Nephron (organoid): Measurements from ENCODE around the gene MAP4K3.

ENCODE experiments used
- H3K27ac Mint-ChIP-seq, 3 experiments: 2 replicates each; pipeline ENCODE4 v1.8.0; 2020; ENCODE audit warnings: mixed read lengths in 3 of 3, mild to moderate bottlenecking in 2 of 3, moderate library complexity in 1 of 3
- H3K27me3 Mint-ChIP-seq: 2 replicates; pipeline ENCODE4 v1.8.0; 2021; ENCODE audit warnings: low read depth, mild to moderate bottlenecking, moderate library complexity, mixed read lengths
- H3K36me3 Mint-ChIP-seq: 2 replicates; pipeline ENCODE4 v1.8.0; 2020; ENCODE audit warnings: low read depth, mixed read lengths
- H3K4me1 Mint-ChIP-seq: 2 replicates; pipeline ENCODE4 v1.8.0; 2020; ENCODE audit warnings: mixed read lengths
- H3K4me3 Mint-ChIP-seq, 3 experiments: 2 replicates each; pipeline ENCODE4 v1.8.0; 2020; ENCODE audit warnings: mild to moderate bottlenecking in 3 of 3, mixed read lengths in 3 of 3, moderate library complexity in 2 of 3
- H3K9me3 Mint-ChIP-seq: 2 replicates; pipeline ENCODE4 v1.8.0; 2020; ENCODE audit warnings: mixed read lengths
- TF ChIP-seq, protein P1 (sequence below), 3 experiments: fragments of 200-600 bp; sonication (generic); IDR thresholded peaks; one replicate each; pipeline ENCODE4 v1.5.0; 2021; ENCODE audit warnings: antibody characterized with exemption in 3 of 3; ENCODE audit not compliant: unreplicated experiment in 3 of 3

MAP4K3 gene

DNA sequence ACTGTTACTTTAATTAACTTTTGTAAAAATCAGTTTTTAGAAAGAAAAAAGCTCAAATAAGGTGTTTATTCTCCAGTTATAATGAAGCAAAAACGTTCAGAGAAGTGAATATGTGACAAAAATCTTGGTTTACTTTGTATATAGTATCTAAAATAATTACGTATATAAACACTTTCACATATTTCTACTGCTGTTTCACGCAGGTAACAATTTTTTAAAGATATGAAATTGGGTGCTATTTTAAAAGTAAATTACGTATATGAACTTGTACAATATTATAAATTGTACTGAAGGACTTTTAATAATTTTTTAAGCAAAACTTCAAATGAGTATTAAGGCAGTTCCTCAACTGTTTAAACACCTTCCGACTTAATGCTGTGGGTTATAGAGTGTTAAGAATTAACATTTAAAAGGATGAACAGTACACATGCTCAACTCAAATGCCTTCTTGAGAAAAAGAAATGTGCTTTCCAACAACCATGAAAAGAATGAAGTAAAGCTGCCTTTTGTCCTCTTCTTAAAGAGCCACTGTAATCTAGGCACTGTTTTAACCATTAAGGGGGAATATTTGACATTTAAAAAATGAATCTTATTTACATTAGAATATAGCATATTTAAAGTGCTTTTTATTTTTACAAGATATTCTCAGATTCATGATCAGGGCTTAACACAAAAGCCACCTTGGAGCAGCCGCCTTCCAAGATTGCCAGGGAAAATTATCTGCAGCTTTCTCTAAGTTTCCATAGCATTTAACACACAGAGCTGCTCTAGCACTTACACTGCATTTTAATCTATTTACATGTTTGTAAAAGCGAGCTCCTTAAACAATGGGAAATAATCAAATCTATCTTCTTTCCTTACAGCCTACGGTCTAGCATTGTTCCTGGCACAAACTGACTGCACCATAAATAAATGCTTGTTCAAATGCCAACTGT lies 136.8 kb downstream of the MAP4K3 start:
- Mint-ChIP-seq H3K27ac (no peak overlapping the region), H3K27me3 (no peaks in the 10 kb centered on the region), H3K4me1 (no peaks in the 10 kb centered on the region), H3K36me3 (peaks cover 29% of the 10 kb centered on the region), H3K4me3 (no peak overlapping the region), H3K9me3 (no peaks in the 10 kb centered on the region)
- TF ChIP-seq, protein P1, sequence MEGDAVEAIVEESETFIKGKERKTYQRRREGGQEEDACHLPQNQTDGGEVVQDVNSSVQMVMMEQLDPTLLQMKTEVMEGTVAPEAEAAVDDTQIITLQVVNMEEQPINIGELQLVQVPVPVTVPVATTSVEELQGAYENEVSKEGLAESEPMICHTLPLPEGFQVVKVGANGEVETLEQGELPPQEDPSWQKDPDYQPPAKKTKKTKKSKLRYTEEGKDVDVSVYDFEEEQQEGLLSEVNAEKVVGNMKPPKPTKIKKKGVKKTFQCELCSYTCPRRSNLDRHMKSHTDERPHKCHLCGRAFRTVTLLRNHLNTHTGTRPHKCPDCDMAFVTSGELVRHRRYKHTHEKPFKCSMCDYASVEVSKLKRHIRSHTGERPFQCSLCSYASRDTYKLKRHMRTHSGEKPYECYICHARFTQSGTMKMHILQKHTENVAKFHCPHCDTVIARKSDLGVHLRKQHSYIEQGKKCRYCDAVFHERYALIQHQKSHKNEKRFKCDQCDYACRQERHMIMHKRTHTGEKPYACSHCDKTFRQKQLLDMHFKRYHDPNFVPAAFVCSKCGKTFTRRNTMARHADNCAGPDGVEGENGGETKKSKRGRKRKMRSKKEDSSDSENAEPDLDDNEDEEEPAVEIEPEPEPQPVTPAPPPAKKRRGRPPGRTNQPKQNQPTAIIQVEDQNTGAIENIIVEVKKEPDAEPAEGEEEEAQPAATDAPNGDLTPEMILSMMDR (IDR thresholded peaks at IDR 0.05; ENCODE audit: unreplicated experiment in 3 of 3): no peak

DNA sequence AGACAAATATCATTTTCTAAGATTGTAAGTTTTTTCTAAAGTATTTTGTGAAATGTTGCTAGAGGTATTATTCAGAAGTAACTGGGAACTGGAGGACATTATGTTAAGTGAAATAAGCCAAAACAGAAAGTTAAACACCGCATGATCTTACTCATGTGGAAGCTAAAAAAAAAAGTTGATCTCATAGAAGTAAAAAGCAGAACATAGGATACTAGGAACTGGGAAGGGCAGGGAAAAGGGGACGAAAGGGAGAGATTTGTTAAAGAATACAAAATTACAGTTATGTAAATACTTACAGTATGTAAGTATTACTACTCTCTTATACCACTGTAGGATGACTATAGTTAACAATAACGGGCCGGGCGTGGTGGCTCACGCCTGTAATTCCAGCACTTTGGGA lies 146.7 kb downstream of the MAP4K3 start:
- no peak overlapping the region for H3K4me3 Mint-ChIP-seq
- no peaks in the 10 kb centered on the region for H3K27me3 Mint-ChIP-seq
- peaks cover 42% of the 10 kb centered on the region for H3K36me3 Mint-ChIP-seq
- TF ChIP-seq, protein P1 (IDR thresholded peaks at IDR 0.05; ENCODE audit: unreplicated experiment in 3 of 3): no peak
- H3K9me3 Mint-ChIP-seq: no peaks in the 10 kb centered on the region
- H3K4me1 Mint-ChIP-seq: no peaks in the 10 kb centered on the region
- no peak overlapping the region for H3K27ac Mint-ChIP-seq

DNA sequence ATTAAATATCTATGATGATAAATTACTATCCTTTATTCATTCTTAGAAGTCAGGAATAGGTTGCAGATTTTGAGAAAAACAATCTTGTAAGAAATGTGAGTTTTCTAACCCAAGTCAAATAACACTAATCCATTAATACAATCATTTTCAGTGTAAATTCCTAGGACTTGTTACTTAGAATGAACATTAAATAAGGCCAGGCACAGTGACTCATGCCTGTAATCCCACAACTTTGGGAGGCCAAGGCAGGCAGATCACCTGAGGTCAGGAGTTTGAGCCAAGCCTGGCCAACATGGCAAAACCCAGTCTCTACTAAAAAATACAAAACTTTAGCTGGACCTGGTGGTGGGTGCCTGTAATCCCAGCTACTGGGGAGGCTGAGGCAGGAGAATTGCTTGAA lies 147.5 kb downstream of the MAP4K3 start:
- TF ChIP-seq, protein P1 (IDR thresholded peaks at IDR 0.05; ENCODE audit: unreplicated experiment in 3 of 3): no peak
- no peak overlapping the region for H3K27ac Mint-ChIP-seq
- H3K4me1 Mint-ChIP-seq: no peaks in the 10 kb centered on the region

DNA sequence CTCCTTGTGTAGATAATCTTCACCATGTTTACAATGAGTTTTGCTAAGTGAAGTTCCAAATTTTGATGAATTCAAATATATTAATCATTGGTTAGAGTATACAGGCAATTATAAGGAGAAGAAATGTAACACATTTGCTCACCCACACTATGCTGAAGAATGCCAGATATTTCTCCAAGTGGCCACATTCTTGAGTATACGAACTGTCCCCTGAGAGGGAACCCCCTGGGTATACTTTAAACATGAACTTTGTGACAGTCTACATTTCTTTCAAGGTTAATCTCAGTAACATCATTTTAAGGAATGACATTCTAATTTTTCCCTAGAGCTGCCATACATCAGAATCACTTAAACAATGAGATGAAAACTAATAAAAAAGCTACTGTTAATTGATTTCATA lies 153.5 kb downstream of the MAP4K3 start:
- Mint-ChIP-seq H3K4me1 (no peaks in the 10 kb centered on the region), H3K27ac (no peak overlapping the region), H3K36me3 (peaks cover 37% of the 10 kb centered on the region), H3K9me3 (no peaks in the 10 kb centered on the region), H3K27me3 (no peaks in the 10 kb centered on the region), H3K4me3 (no peak overlapping the region)
- TF ChIP-seq, protein P1 (IDR thresholded peaks at IDR 0.05; ENCODE audit: unreplicated experiment in 3 of 3): no peak

More for the DNA sequence above, 147.5 kb downstream of the MAP4K3 start:
- peaks cover 42% of the 10 kb centered on the region for H3K36me3 Mint-ChIP-seq
- H3K9me3 Mint-ChIP-seq: no peaks in the 10 kb centered on the region
- H3K27me3 Mint-ChIP-seq: no peaks in the 10 kb centered on the region
- H3K4me3 Mint-ChIP-seq: no peak overlapping the region

DNA sequence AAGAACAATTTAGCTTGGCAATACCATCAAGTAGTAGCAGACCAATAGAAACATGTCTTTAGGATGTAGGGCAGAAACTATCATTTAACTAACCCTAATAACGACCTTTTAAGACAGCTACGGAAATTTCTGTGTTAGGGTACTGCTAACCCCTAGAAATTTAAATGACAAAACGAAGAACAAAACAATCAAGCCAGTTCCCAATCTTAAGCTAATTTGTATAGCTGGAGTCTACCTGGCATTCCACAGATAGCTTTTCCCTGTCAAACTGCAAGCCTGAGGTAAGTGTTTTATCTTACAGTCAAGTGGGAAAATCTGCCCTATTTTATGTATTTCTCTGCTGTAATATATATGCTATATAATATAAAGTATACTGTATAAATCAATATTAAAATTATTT lies 155.7 kb downstream of the MAP4K3 start:
- Mint-ChIP-seq H3K4me1 (no peaks in the 10 kb centered on the region), H3K9me3 (no peaks in the 10 kb centered on the region), H3K36me3 (peaks cover 38% of the 10 kb centered on the region), H3K27me3 (no peaks in the 10 kb centered on the region), H3K27ac (no peak overlapping the region), H3K4me3 (no peak overlapping the region)
- TF ChIP-seq, protein P1 (IDR thresholded peaks at IDR 0.05; ENCODE audit: unreplicated experiment in 3 of 3): no peak

DNA sequence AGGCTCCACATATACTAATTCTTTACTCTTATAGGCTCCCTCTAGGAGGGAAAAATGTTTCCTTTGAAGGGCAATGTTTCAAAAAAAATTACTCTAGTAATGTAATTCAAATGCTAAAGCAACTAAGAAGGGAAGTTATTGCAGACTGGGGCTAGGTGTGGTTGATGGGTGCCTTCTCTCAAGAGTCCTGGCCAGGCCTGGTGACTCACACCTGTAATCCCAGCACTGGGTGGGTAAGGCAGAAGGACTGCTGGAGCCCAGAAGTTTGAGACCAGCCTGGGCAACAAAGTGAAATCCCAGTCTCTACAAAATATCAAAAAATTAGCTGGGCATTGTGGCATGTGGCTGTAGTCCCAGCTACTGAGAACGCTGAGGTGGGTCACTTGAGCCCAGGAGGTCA lies 162.1 kb downstream of the MAP4K3 start:
- no peak overlapping the region for H3K4me3 Mint-ChIP-seq
- H3K9me3 Mint-ChIP-seq: no peaks in the 10 kb centered on the region

More for the DNA sequence above, 162.1 kb downstream of the MAP4K3 start:
- H3K36me3 Mint-ChIP-seq: peaks cover 60% of the 10 kb centered on the region
- no peaks in the 10 kb centered on the region for H3K27me3 Mint-ChIP-seq
- TF ChIP-seq, protein P1 (IDR thresholded peaks at IDR 0.05; ENCODE audit: unreplicated experiment in 3 of 3): no peak
- H3K4me1 Mint-ChIP-seq: no peaks in the 10 kb centered on the region
- no peak overlapping the region for H3K27ac Mint-ChIP-seq
